ENCODE results near the gene AMIGO3.

- TF ChIP-seq CTCF (IDR thresholded peaks at IDR 0.05) (no peak), EZH2 (IDR thresholded peaks at IDR 0.05; ENCODE audit: borderline replicate concordance, insufficient read depth, low read depth, low read length, poor library complexity, severe bottlenecking) (no peak)
These were observed 44.9 kb downstream of the AMIGO3 start for GRCh38 chr3:49674497-49674983.

All from B cell (primary cell).